Neuronal stem cell (in vitro differentiated cells): ENCODE results near the gene ZSCAN23.

Experiments used
- DNase-seq: peaks from one replicate; pipeline ENCODE4 v3.0.0-alpha.2; 2013; ENCODE audit warnings: low spot score
- H2AFZ ChIP-seq: one replicate; pipeline ENCODE4 v1.6.1; 2013; ENCODE audit warnings: mild to moderate bottlenecking, low read length, inconsistent platforms
- H2AK5ac ChIP-seq: 2 replicates; pipeline ENCODE4 v1.6.1; 2013; ENCODE audit warnings: low read depth, mild to moderate bottlenecking, inconsistent platforms, low read length, moderate library complexity, mixed read lengths
- H2BK120ac ChIP-seq: 2 replicates; pipeline ENCODE4 v1.6.1; 2013; ENCODE audit warnings: low read depth, mild to moderate bottlenecking, inconsistent platforms, low read length, moderate library complexity, mixed read lengths
- H2BK12ac ChIP-seq: one replicate; pipeline ENCODE4 v1.6.1; 2013; ENCODE audit warnings: low read length, inconsistent platforms
- H2BK15ac ChIP-seq: 2 replicates; pipeline ENCODE4 v1.6.1; 2013; ENCODE audit warnings: mild to moderate bottlenecking, low read length, inconsistent platforms, mixed read lengths
- H2BK5ac ChIP-seq: one replicate; pipeline ENCODE4 v1.6.1; 2013; ENCODE audit warnings: inconsistent platforms, mild to moderate bottlenecking, low read length, moderate library complexity
- H3K14ac ChIP-seq: one replicate; pipeline ENCODE4 v1.6.1; 2013; ENCODE audit warnings: low read length, inconsistent platforms
- H3K18ac ChIP-seq: 2 replicates; pipeline ENCODE4 v1.6.1; 2013; ENCODE audit warnings: low read length, inconsistent platforms
- H3K23ac ChIP-seq: 2 replicates; pipeline ENCODE4 v1.6.1; 2013; ENCODE audit warnings: low read depth, mild to moderate bottlenecking, mixed read lengths, low read length, inconsistent platforms; ENCODE audit not compliant: poor library complexity
- H3K27ac ChIP-seq: replicated peaks from 3 replicates; pipeline ENCODE4 v1.5.1; 2013; ENCODE audit warnings: low read length, inconsistent platforms
- H3K27me3 ChIP-seq, 3 experiments: 2 replicates each; pipeline ENCODE4 v1.6.1; 2013; ENCODE audit warnings: low read length in 3 of 3, mild to moderate bottlenecking in 2 of 3, inconsistent platforms in 1 of 3, low read depth in 1 of 3, mixed read lengths in 1 of 3, moderate library complexity in 1 of 3; ENCODE audit not compliant: control insufficient read depth in 3 of 3, insufficient read depth in 3 of 3
- H3K36me3 ChIP-seq, 2 donors: replicated peaks in 1 of 2; 2 replicates each; pipeline ENCODE4 v1.6.1; 2013; ENCODE audit warnings: low read length in 2 of 2; ENCODE audit not compliant: control insufficient read depth in 2 of 2, insufficient read depth in 2 of 2
- H3K4ac ChIP-seq: 2 replicates; pipeline ENCODE4 v1.6.1; 2013; ENCODE audit warnings: inconsistent platforms, mild to moderate bottlenecking, low read length, moderate library complexity
- H3K4me1 ChIP-seq, 2 donors: 1 replicate in 1 of 2; 2 replicates in 1 of 2; pipeline ENCODE4 v1.6.1; 2013; ENCODE audit warnings: low read length in 2 of 2, low read depth in 1 of 2; ENCODE audit not compliant: control insufficient read depth in 2 of 2, insufficient read depth in 1 of 2
- H3K4me2 ChIP-seq: one replicate; pipeline ENCODE4 v1.6.1; 2013; ENCODE audit warnings: mild to moderate bottlenecking, low read length, inconsistent platforms; ENCODE audit not compliant: insufficient read depth, poor library complexity, severe bottlenecking
- H3K4me3 ChIP-seq, 2 donors: 2 replicates each; pipeline ENCODE4 v1.5.1; 2013; ENCODE audit warnings: low read length in 2 of 2, mild to moderate bottlenecking in 2 of 2, inconsistent platforms in 1 of 2, moderate library complexity in 1 of 2
- H3K79me1 ChIP-seq: one replicate; pipeline ENCODE4 v1.6.1; 2013; ENCODE audit warnings: low read depth, mild to moderate bottlenecking, inconsistent platforms, low read length, moderate library complexity
- H3K9ac ChIP-seq: one replicate; pipeline ENCODE4 v1.6.1; 2013; ENCODE audit warnings: mild to moderate bottlenecking, low read depth, low read length, inconsistent platforms; ENCODE audit not compliant: poor library complexity
- H3K9me3 ChIP-seq, 2 donors: replicated peaks in 1 of 2; 2 replicates each; pipeline versions ENCODE3 to v1.6.1; 2013; ENCODE audit warnings: low read length in 2 of 2, mild to moderate bottlenecking in 2 of 2, inconsistent platforms in 1 of 2, low read depth in 1 of 2, mixed read lengths in 1 of 2, moderate library complexity in 1 of 2; ENCODE audit not compliant: control insufficient read depth in 2 of 2, insufficient read depth in 1 of 2
- H4K8ac ChIP-seq: one replicate; pipeline ENCODE4 v1.6.1; 2013; ENCODE audit warnings: low read depth, mild to moderate bottlenecking, inconsistent platforms, low read length, moderate library complexity
- H4K91ac ChIP-seq: one replicate; pipeline ENCODE4 v1.6.1; 2013; ENCODE audit warnings: low read length, low read depth, mild to moderate bottlenecking, inconsistent platforms; ENCODE audit not compliant: poor library complexity
- WGBS, 2 donors: extraction: QIAGEN DNeasy Blood & Tissue Kit; methylation state at CpG; one replicate each; pipeline ENCODE4 v1.1.7; 2013; ENCODE audit warnings: missing lambda C conversion rate in 2 of 2, mixed read lengths in 1 of 2; ENCODE audit not compliant: insufficient read length in 2 of 2, insufficient replicate concordance in 1 of 2; ENCODE audit errors: extremely low coverage in 2 of 2; 5-methylcytosine and 5-hydroxymethylcytosine counted together

Gene ZSCAN23

GRCh38 chr6:28425944-28426541 is 17.2 kb downstream of the ZSCAN23 start:
- Histone ChIP-seq H3K4me2 (no peak overlapping the region), H3K4ac (no peak overlapping the region), H2BK5ac (no peak overlapping the region), H4K91ac (no peak overlapping the region), H4K8ac (no peak overlapping the region), H3K4me1 (no peaks in the 10 kb centered on the region), H2BK12ac (no peak overlapping the region), H3K79me1 (no peaks in the 10 kb centered on the region), H3K4me3 (no peak overlapping the region), H2BK120ac (no peak overlapping the region), H3K27ac (no peak overlapping the region), H3K36me3 (peaks cover 18 to 82% of the 10 kb centered on the region in 2 donors), H3K23ac (no peak overlapping the region), H3K18ac (no peak overlapping the region), H3K14ac (no peak overlapping the region), H3K9ac (no peak overlapping the region), H2AFZ (no peak overlapping the region), H3K27me3 (no peaks in the 10 kb centered on the region), H2BK15ac (no peak overlapping the region), H3K9me3 (peaks cover 2 to 15% of the 10 kb centered on the region in 2 donors), H2AK5ac (no peak overlapping the region)
- WGBS, 2 donors: no CpG with 5 or more reads among the region's 4 CpGs
- DNase-seq: no peak

DNA sequence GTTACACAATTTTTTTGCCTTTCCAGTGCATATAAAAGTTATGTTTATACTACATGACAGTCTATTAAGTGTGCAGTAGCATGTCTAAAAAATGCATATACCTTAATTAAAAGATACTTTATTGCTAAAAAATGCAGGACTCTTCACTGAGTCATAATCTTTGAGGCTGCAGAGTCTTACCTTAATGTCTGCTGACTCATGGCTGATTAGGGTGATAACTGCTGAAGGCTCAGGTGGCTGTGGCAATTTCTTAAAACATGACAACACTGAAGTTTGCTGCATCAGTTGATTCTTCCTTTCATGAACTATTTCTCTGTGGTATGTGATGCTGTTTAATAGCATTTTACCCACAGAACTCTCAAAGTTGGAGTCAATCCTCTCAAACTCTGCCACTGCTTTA is 19.1 kb downstream of the ZSCAN23 start:
- no peak overlapping the region for H3K4me3 ChIP-seq
- no peak overlapping the region for H2BK15ac ChIP-seq
- no peak overlapping the region for H2BK12ac ChIP-seq
- no peak overlapping the region for H4K8ac ChIP-seq
- no peak for DNase-seq
- H3K9ac ChIP-seq: no peak overlapping the region
- H2AK5ac ChIP-seq: no peak overlapping the region
- no peak overlapping the region for H3K27ac ChIP-seq
- no peak overlapping the region for H4K91ac ChIP-seq
- no peaks in the 10 kb centered on the region for H3K27me3 ChIP-seq
- no peak overlapping the region for H3K4me2 ChIP-seq
- peaks cover 2 to 15% of the 10 kb centered on the region in 2 donors for H3K9me3 ChIP-seq
- H2AFZ ChIP-seq: no peak overlapping the region
- no peaks in the 10 kb centered on the region for H3K4me1 ChIP-seq
- H3K14ac ChIP-seq: no peak overlapping the region
- H3K18ac ChIP-seq: no peak overlapping the region
- H3K36me3 ChIP-seq: peaks cover 13 to 81% of the 10 kb centered on the region in 2 donors
- H3K4ac ChIP-seq: no peak overlapping the region
- H3K79me1 ChIP-seq: no peaks in the 10 kb centered on the region
- no peak overlapping the region for H2BK120ac ChIP-seq
- no peak overlapping the region for H3K23ac ChIP-seq
- no peak overlapping the region for H2BK5ac ChIP-seq

DNA sequence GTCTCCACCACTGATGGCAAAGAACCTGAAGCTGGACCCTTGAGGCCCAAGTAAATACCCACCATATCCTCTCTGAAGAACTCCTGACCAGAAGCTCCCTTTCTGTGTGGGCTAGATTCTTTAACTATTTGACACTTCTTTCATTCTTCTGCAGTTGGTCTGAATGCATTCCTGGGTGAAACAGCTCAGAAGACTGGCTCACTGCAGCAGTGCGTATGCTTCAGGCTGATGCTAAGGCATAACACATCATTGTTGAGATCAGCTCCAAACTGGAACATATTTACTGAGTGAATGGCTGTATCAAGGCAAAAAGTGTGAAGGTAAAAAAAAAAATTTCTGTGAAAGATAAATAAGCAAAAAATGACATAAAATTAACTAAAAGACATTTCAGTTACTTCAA is 19.7 kb downstream of the ZSCAN23 start:
- H2BK12ac ChIP-seq: no peak overlapping the region
- peaks cover 13 to 85% of the 10 kb centered on the region in 2 donors for H3K36me3 ChIP-seq
- peaks cover 2 to 15% of the 10 kb centered on the region in 2 donors for H3K9me3 ChIP-seq
- H3K9ac ChIP-seq: no peak overlapping the region
- no peak overlapping the region for H3K27ac ChIP-seq
- H3K79me1 ChIP-seq: no peaks in the 10 kb centered on the region
- H3K18ac ChIP-seq: no peak overlapping the region
- no peak for DNase-seq
- H4K8ac ChIP-seq: no peak overlapping the region
- no peak overlapping the region for H2AK5ac ChIP-seq
- no peak overlapping the region for H2BK15ac ChIP-seq
- no peak overlapping the region for H3K4me3 ChIP-seq
- no peak overlapping the region for H3K4ac ChIP-seq
- H2BK120ac ChIP-seq: no peak overlapping the region
- no peak overlapping the region for H2AFZ ChIP-seq
- WGBS, 2 donors: no CpG with 5 or more reads among the region's 1 CpG
- H3K27me3 ChIP-seq: no peaks in the 10 kb centered on the region
- H2BK5ac ChIP-seq: no peak overlapping the region
- H4K91ac ChIP-seq: no peak overlapping the region
- no peaks in the 10 kb centered on the region for H3K4me1 ChIP-seq
- no peak overlapping the region for H3K4me2 ChIP-seq
- H3K14ac ChIP-seq: no peak overlapping the region
- H3K23ac ChIP-seq: no peak overlapping the region

GRCh38 chr6:28413681-28414080 is 29.6 kb downstream of the ZSCAN23 start:
- H3K4me1 ChIP-seq: no peaks in the 10 kb centered on the region
- no peaks in the 10 kb centered on the region for H3K79me1 ChIP-seq
- H2AK5ac ChIP-seq: no peak overlapping the region
- H2BK15ac ChIP-seq: no peak overlapping the region
- no peak overlapping the region for H3K27ac ChIP-seq
- no peak for DNase-seq
- no peak overlapping the region for H2BK120ac ChIP-seq
- H3K4ac ChIP-seq: no peak overlapping the region
- H3K27me3 ChIP-seq: no peaks in the 10 kb centered on the region
- H3K36me3 ChIP-seq: peaks cover 0 to 1% of the 10 kb centered on the region in 2 donors
- no peak overlapping the region for H3K4me3 ChIP-seq
- no peak overlapping the region for H2BK5ac ChIP-seq
- no peak overlapping the region for H3K18ac ChIP-seq
- H4K91ac ChIP-seq: no peak overlapping the region
- H3K14ac ChIP-seq: no peak overlapping the region
- no peaks in the 10 kb centered on the region for H3K9me3 ChIP-seq
- H2AFZ ChIP-seq: no peak overlapping the region
- no peak overlapping the region for H3K4me2 ChIP-seq
- H3K9ac ChIP-seq: no peak overlapping the region
- no peak overlapping the region for H2BK12ac ChIP-seq
- no peak overlapping the region for H4K8ac ChIP-seq
- no peak overlapping the region for H3K23ac ChIP-seq
